ENCODE data around the gene USP49. TPM values are rescaled to one million over a fixed set of nuclear protein-coding genes. Genes with fewer than 3 reads are reported as not detected.

USP49 gene
- total and polyA plus RNA-seq, 8 donors = 0.98 to 2.4 (median 1.5) TPM

DNA sequence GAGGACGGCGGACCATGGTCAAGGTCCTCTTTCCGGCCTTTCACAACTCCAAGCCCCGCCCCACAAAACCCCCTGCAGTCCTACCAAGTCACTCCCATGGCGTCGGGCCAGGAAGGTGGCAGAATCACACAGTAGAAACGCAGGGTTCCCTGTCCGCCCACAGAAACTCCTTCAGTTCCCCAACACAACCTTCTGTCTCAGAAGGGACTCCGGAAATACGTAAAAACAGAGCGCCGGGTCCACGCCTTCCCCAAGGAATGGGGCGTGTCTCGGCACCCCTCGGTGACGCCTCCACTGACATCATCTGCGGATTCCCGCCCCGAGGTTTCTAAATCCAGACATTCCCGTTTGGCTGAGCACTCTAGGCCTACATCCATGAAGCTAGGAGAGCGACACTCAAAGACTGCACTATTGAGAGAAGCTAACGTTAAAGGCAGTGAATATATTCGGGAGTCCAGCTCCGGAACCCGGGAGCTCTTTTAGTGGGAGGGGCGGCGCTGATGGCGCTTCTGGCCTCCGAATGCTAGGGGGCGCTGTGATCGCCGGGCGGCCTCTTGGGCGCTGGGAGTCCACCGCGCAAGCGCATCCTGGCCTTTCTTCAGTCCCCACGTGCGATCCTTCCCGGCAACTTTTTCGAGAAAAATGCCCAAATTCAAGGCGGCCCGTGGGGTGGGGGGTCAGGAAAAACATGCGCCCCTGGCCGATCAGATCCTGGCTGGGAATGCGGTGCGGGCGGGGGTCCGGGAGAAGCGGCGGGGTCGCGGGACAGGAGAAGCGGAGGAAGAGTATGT, 25.9 kb upstream of the USP49 start, which contains the start of the genes BYSL and MED20:
BYSL (plus strand) TSS at position 579 of the 791 bp plus-strand sequence; CDS start at position 643, 64 bp downstream.
MED20 (minus strand) TSS at position 219 of the 791 bp plus-strand sequence; CDS start at position 98, 121 bp downstream.
- no peak for FAIRE-seq
- Histone ChIP-seq H3K36me3 (no peaks in the 10 kb centered on the region), H3K9me3 (no peaks in the 10 kb centered on the region), H3K27me3 (no peaks in the 10 kb centered on the region), H3K4me3 (peak within 1 kb of the TSS; percentile 67 to 82 (median 75)), H3K4me1 (peaks cover 12 to 22% (median 19%) of the 10 kb centered on the region in 3 donors), H3K27ac (peak within 1 kb of the TSS; percentile 95 to 99 (median 96))
- intact Hi-C loops (cut with DNase I) = no loop called here
- ATAC-seq = peak; percentile 98 to 99 (median 98)
- peak; percentile 89 to 98 (median 94) for DNase-seq
- WGBS, 2 donors = 0% methylated on average over 54 to 55 of the region's 55 CpGs
- TF ChIP-seq, protein P1, sequence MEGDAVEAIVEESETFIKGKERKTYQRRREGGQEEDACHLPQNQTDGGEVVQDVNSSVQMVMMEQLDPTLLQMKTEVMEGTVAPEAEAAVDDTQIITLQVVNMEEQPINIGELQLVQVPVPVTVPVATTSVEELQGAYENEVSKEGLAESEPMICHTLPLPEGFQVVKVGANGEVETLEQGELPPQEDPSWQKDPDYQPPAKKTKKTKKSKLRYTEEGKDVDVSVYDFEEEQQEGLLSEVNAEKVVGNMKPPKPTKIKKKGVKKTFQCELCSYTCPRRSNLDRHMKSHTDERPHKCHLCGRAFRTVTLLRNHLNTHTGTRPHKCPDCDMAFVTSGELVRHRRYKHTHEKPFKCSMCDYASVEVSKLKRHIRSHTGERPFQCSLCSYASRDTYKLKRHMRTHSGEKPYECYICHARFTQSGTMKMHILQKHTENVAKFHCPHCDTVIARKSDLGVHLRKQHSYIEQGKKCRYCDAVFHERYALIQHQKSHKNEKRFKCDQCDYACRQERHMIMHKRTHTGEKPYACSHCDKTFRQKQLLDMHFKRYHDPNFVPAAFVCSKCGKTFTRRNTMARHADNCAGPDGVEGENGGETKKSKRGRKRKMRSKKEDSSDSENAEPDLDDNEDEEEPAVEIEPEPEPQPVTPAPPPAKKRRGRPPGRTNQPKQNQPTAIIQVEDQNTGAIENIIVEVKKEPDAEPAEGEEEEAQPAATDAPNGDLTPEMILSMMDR (IDR thresholded peaks at IDR 0.05) = peak; percentile 77 to 96 (median 94)

DNA sequence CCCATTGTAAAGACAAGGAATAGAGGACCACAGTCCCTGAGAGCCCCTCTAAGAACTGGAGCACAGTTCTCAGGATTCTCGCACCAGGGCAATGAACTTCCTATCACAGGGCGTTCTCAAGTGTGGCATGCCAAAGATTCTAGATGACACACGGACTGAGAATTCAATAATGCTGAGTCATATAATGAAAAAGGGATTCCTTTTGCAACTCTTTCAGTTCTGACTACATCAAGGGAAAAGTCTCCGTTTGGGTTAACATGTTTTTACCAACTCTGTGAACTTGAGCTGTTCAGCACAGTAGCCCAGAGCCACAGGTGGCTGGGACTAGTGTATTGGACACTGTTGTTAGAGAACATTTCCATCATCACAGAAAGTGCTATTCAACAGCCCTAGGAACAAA, 22.4 kb upstream of the USP49 start:
- H3K4me1 ChIP-seq = peaks cover 25 to 33% (median 29%) of the 10 kb centered on the region in 3 donors
- no peak overlapping the region for H3K27ac ChIP-seq
- TF ChIP-seq, protein P1 (IDR thresholded peaks at IDR 0.05) = no peak
- no peak overlapping the region for H3K4me3 ChIP-seq
- 51 to 71% methylated on average over 4 of the region's 4 CpGs for WGBS, 2 donors
- intact Hi-C loops (cut with DNase I) = no loop called here
- no peaks in the 10 kb centered on the region for H3K27me3 ChIP-seq
- ATAC-seq = no peak
- no peak for FAIRE-seq
- DNase-seq = no peak
- H3K36me3 ChIP-seq = no peaks in the 10 kb centered on the region
- no peaks in the 10 kb centered on the region for H3K9me3 ChIP-seq

DNA sequence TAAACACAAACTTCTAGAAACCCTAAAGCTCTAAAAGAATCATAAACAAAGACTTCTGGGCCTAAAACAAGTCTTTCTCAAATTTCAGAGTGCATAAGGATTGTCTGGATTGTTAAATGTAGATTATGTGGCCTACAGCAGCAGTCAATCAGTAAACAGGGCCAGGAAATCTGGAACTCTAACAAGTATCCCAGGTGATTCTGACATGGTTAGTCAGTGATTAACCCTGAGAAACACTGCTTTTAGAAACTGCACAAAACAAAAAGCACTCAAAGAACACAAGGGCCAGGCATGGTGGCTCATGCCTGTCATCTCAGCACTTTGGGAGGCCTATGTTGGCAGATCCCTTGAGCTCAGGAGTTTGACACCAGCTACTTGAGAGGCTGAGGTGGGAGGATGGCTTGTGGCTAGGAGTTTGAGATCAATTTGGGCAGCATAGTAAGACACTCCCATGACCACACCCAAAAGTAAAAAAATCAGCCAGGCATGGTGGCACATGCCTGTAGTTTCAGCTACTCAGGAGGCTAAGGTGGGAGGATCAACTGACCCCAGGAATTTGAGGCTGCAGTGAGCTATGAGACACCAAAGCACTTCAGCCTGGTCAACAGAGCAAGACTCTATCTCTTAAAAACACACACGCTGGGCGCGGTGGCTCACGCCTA, 19.8 kb upstream of the USP49 start:
- WGBS, 2 donors = 72 to 92% methylated on average over 4 of the region's 4 CpGs
- FAIRE-seq = no peak
- DNase-seq = no peak

DNA sequence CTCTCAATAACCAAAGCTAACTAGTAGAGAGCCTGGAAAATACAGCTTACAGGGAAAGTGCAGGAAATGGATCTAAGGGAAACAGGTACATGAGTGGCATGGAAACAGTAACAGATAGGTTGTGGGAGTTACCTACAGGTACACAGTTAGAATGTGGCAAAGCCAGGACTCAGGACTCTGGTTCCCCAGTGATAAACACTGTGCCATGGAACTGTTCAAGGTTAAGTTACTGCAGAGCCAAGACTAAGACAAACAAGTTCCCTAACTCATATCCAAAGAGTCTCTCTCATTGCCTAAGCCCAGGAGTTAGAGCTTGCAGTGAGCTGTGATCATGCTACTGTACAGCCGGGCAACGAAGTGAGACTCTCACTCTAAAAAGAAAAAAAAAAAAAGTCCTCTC, 19.2 kb upstream of the USP49 start:
- Histone ChIP-seq H3K9me3 (no peaks in the 10 kb centered on the region), H3K27me3 (no peaks in the 10 kb centered on the region), H3K4me3 (no peak overlapping the region), H3K4me1 (peaks cover 16 to 19% (median 16%) of the 10 kb centered on the region in 3 donors), H3K27ac (peak overlapping the region; percentile 18 to 66 (median 52)), H3K36me3 (no peaks in the 10 kb centered on the region)
- TF ChIP-seq, protein P1 (IDR thresholded peaks at IDR 0.05) = no peak
- DNase-seq (peak in 2 of 6 donors; percentile 30 to 33), ATAC-seq (peak; percentile 66 to 90 (median 87)), FAIRE-seq (no peak)
- intact Hi-C loops (cut with DNase I) = no loop called here
- 13 to 25% methylated on average over 2 of the region's 2 CpGs for WGBS, 2 donors

More for the DNA sequence above, 19.8 kb upstream of the USP49 start:
- Histone ChIP-seq H3K27ac (peak overlapping the region; percentile 18 to 66 (median 52)), H3K4me1 (peaks cover 22 to 24% (median 23%) of the 10 kb centered on the region in 3 donors), H3K9me3 (no peaks in the 10 kb centered on the region), H3K36me3 (no peaks in the 10 kb centered on the region), H3K27me3 (no peaks in the 10 kb centered on the region), H3K4me3 (no peak overlapping the region)
- intact Hi-C loops (cut with DNase I) = no loop called here
- peak; percentile 70 to 86 (median 80) for ATAC-seq
- TF ChIP-seq, protein P1 (IDR thresholded peaks at IDR 0.05) = no peak

Measured in pancreas (tissue), 10 donors.